Measurements from ENCODE around the gene NKX3-2.

NKX3-2 gene

DNA sequence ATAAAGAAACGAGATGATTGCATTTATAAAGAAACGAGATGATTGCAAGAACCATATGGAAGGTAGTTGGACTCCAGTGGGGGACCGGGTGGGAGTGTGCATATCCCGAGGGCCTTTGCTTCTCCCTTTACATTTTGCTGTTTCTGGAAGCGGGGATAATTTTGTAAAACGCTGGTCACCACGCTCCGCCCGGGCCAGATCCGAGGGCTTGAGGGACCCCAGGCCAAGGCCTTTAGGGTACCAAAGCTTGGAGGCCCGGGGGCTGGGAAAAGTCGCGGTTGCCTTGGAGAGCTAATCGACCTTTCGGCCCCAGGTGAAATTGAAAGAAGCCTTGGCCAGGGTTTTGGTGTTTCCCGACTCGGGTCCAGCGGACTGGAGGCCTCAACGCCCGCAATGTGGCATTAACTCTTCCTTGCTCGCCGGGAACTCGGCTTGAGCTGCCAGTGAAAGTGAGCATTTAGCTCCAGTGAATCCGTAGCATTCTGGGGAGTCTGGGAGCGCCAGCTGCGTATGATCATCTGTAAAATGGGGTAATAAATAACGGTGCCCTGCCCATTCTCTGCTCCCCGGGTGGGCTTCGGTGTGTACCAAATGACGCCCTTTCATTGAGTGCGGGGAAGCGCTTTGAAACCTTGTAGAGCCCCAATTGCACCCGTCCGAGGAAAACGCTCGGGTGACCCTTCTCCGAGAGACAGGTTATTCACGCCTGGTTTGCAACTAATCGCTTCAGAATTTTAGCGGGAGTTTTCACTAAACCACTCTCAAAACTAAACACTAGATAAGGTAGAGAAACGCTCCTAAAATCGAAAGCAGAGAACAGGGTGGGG lies 4.5 kb downstream of the NKX3-2 start:
- peak overlapping the region; percentile 20 for H3K4me3 Mint-ChIP-seq
- no peak overlapping the region for H3K27ac Mint-ChIP-seq
- H3K9me3 Mint-ChIP-seq, result no peaks in the 10 kb centered on the region
- H3K4me1 Mint-ChIP-seq (ENCODE audit: low read depth), result peaks cover 45% of the 10 kb centered on the region
- H3K27me3 Mint-ChIP-seq, result peaks cover 92% of the 10 kb centered on the region
- no peak for DNase-seq
- H3K36me3 Mint-ChIP-seq (ENCODE audit: low read depth), result no peaks in the 10 kb centered on the region

- Mint-ChIP-seq H3K9me3 (no peaks in the 10 kb centered on the region), H3K27ac (peak overlapping the region; percentile 26), H3K36me3 (ENCODE audit: low read depth) (no peaks in the 10 kb centered on the region), H3K27me3 (peaks cover 95% of the 10 kb centered on the region), H3K4me3 (no peak overlapping the region), H3K4me1 (ENCODE audit: low read depth) (peaks cover 46% of the 10 kb centered on the region)
- DNase-seq, result no peak
These were observed 5.2 kb downstream of the NKX3-2 start for GRCh38 chr4:13539047-13539618.

DNA sequence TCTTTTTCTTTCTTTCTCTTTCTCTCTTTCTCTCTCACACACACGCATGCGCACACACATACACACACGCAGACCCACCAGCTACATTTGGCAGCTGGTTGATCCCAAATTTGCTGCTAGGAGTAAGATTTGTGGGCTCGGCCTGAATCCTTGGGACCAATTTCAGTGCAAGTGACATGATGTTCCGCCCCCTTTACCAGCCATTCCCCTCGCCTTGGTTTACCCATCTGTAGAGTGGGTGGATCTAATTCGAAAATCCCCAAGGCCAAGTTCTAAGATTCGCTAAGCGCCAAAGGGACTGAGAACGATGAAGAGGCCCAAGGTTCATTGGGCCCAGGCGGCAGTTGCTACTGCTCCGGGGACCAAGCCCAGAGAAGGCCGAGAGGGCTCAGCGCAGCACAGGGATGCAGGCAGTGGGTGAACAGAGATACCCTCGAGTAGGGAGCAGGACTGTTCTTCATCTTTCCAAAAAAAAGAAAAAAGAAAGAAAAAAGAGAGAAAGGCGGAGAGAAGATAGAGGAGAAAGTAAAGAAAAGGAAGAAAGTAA lies 5.8 kb downstream of the NKX3-2 start:
- H3K27me3 Mint-ChIP-seq, result peaks cover 98% of the 10 kb centered on the region
- H3K9me3 Mint-ChIP-seq, result no peaks in the 10 kb centered on the region
- no peak for DNase-seq
- H3K27ac Mint-ChIP-seq, result peak overlapping the region; percentile 50
- H3K4me3 Mint-ChIP-seq, result no peak overlapping the region
- H3K4me1 Mint-ChIP-seq (ENCODE audit: low read depth), result peaks cover 46% of the 10 kb centered on the region
- no peaks in the 10 kb centered on the region for H3K36me3 Mint-ChIP-seq (ENCODE audit: low read depth)

- no peaks in the 10 kb centered on the region for H3K9me3 Mint-ChIP-seq
- peaks cover 98% of the 10 kb centered on the region for H3K27me3 Mint-ChIP-seq
- no peak overlapping the region for H3K27ac Mint-ChIP-seq
- H3K4me3 Mint-ChIP-seq, result no peak overlapping the region
- no peaks in the 10 kb centered on the region for H3K36me3 Mint-ChIP-seq (ENCODE audit: low read depth)
- no peak for DNase-seq
- H3K4me1 Mint-ChIP-seq (ENCODE audit: low read depth), result peaks cover 44% of the 10 kb centered on the region
These were observed 6.5 kb downstream of the NKX3-2 start for GRCh38 chr4:13537832-13538177.

GRCh38 chr4:13537011-13537831 lies 7.1 kb downstream of the NKX3-2 start:
- H3K36me3 Mint-ChIP-seq (ENCODE audit: low read depth), result no peaks in the 10 kb centered on the region
- no peaks in the 10 kb centered on the region for H3K9me3 Mint-ChIP-seq
- peaks cover 98% of the 10 kb centered on the region for H3K27me3 Mint-ChIP-seq
- DNase-seq, result no peak
- peaks cover 39% of the 10 kb centered on the region for H3K4me1 Mint-ChIP-seq (ENCODE audit: low read depth)
- no peak overlapping the region for H3K4me3 Mint-ChIP-seq
- no peak overlapping the region for H3K27ac Mint-ChIP-seq

- Mint-ChIP-seq H3K4me3 (no peak overlapping the region), H3K36me3 (ENCODE audit: low read depth) (no peaks in the 10 kb centered on the region), H3K27me3 (peaks cover 98% of the 10 kb centered on the region), H3K27ac (no peak overlapping the region), H3K4me1 (ENCODE audit: low read depth) (peaks cover 35% of the 10 kb centered on the region), H3K9me3 (no peaks in the 10 kb centered on the region)
- no peak for DNase-seq
These were observed 7.7 kb downstream of the NKX3-2 start for GRCh38 chr4:13536607-13537006.

- Mint-ChIP-seq H3K4me3 (no peak overlapping the region), H3K9me3 (no peaks in the 10 kb centered on the region), H3K4me1 (ENCODE audit: low read depth) (peaks cover 36% of the 10 kb centered on the region), H3K36me3 (ENCODE audit: low read depth) (no peaks in the 10 kb centered on the region), H3K27me3 (peaks cover 98% of the 10 kb centered on the region), H3K27ac (peak overlapping the region; percentile 47)
- no peak for DNase-seq
These were observed 8.5 kb downstream of the NKX3-2 start for GRCh38 chr4:13535708-13536361.

GRCh38 chr4:13535118-13535517 lies 9.2 kb downstream of the NKX3-2 start:
- DNase-seq, result no peak
- Mint-ChIP-seq H3K36me3 (ENCODE audit: low read depth) (no peaks in the 10 kb centered on the region), H3K9me3 (no peaks in the 10 kb centered on the region), H3K4me1 (ENCODE audit: low read depth) (peaks cover 30% of the 10 kb centered on the region), H3K27ac (no peak overlapping the region), H3K27me3 (peaks cover 98% of the 10 kb centered on the region), H3K4me3 (no peak overlapping the region)

GRCh38 chr4:13534344-13535063 lies 9.8 kb downstream of the NKX3-2 start:
- Mint-ChIP-seq H3K36me3 (ENCODE audit: low read depth) (no peaks in the 10 kb centered on the region), H3K27ac (no peak overlapping the region), H3K4me1 (ENCODE audit: low read depth) (peaks cover 28% of the 10 kb centered on the region), H3K4me3 (no peak overlapping the region), H3K27me3 (peaks cover 98% of the 10 kb centered on the region), H3K9me3 (no peaks in the 10 kb centered on the region)
- DNase-seq, result no peak

DNA sequence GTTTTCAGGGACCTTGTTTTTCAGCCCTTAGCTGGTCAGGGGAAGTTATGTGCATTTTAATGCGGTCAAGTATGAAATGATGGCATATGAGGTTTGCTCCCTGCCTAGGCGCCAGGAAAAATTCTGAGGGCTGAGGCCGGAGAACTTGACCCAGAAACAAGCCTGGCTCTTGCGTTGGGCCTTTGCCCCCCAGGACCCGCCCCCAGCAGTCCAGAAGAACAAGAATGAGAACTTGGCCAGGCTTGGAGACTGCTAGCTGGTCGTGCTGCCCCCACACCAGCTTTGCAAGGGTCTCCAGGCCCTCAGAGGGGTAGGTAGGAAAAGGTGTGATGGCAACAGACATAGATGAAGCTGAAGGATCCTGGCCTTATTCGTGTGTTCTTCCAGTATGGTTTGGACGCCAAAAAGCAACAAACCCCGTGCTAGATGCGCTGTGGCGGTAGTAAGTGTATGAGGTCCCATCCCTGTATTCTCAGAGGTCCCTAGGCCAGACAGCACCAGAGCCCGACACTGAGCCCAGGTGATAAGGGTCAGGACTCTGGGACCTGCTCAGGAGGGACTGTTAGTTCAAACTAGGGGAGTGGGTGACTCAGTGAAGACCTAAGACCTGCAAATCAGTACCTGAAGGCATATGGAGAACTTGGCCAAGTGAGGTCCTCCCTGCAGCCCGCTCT lies 10.5 kb downstream of the NKX3-2 start:
- H3K4me3 Mint-ChIP-seq, result no peak overlapping the region
- H3K27me3 Mint-ChIP-seq, result peaks cover 98% of the 10 kb centered on the region
- H3K36me3 Mint-ChIP-seq (ENCODE audit: low read depth), result no peaks in the 10 kb centered on the region
- H3K4me1 Mint-ChIP-seq (ENCODE audit: low read depth), result peaks cover 28% of the 10 kb centered on the region
- no peaks in the 10 kb centered on the region for H3K9me3 Mint-ChIP-seq
- H3K27ac Mint-ChIP-seq, result no peak overlapping the region
- no peak for DNase-seq

DNA sequence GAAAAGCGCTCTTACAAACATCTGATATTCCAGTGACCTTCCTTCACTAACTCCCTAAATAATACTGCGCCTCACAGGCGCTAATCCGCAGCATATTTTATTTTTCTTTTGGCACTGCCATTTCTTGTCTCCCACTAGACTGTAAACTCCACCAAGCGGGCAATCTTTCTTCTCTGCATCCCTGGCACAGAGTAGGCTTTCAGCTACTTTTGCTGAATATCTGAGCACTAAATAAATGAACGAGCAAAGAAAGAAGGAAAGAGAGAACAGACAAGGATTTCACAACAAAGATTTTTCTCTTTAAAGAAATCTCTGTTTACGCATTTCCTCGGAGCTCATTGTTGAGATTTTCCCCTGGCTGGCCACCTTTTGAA lies 12.7 kb downstream of the NKX3-2 start:
- Mint-ChIP-seq H3K27ac (no peak overlapping the region), H3K36me3 (ENCODE audit: low read depth) (no peaks in the 10 kb centered on the region), H3K9me3 (no peaks in the 10 kb centered on the region), H3K27me3 (peaks cover 98% of the 10 kb centered on the region), H3K4me3 (no peak overlapping the region), H3K4me1 (ENCODE audit: low read depth) (peaks cover 37% of the 10 kb centered on the region)
- DNase-seq, result no peak

GRCh38 chr4:13530823-13531624 lies 13.3 kb downstream of the NKX3-2 start:
- Mint-ChIP-seq H3K9me3 (no peaks in the 10 kb centered on the region), H3K36me3 (ENCODE audit: low read depth) (no peaks in the 10 kb centered on the region), H3K27ac (no peak overlapping the region), H3K4me3 (no peak overlapping the region), H3K4me1 (ENCODE audit: low read depth) (peaks cover 37% of the 10 kb centered on the region), H3K27me3 (peaks cover 98% of the 10 kb centered on the region)
- DNase-seq, result no peak
